DOHH2 (cell line): ENCODE measurements around the gene VASH1.

ENCODE experiments used
- EZH2phosphoT487 ChIP-seq: fragments of 200-600 bp; sonication (generic); IDR thresholded peaks from 2 replicates; pipeline ENCODE4 v1.6.1; 2017; ENCODE audit warnings: borderline replicate concordance, mild to moderate bottlenecking, antibody characterized with exemption, low read length, moderate library complexity, mixed read lengths
- TF ChIP-seq, protein P1 (sequence below): fragments of 200-600 bp; sonication (generic); IDR thresholded peaks from one replicate; pipeline ENCODE4 v1.5.1; 2014; ENCODE audit warnings: antibody characterized with exemption, mild to moderate bottlenecking, low read depth, low read length; ENCODE audit not compliant: poor library complexity, severe bottlenecking

DNA sequence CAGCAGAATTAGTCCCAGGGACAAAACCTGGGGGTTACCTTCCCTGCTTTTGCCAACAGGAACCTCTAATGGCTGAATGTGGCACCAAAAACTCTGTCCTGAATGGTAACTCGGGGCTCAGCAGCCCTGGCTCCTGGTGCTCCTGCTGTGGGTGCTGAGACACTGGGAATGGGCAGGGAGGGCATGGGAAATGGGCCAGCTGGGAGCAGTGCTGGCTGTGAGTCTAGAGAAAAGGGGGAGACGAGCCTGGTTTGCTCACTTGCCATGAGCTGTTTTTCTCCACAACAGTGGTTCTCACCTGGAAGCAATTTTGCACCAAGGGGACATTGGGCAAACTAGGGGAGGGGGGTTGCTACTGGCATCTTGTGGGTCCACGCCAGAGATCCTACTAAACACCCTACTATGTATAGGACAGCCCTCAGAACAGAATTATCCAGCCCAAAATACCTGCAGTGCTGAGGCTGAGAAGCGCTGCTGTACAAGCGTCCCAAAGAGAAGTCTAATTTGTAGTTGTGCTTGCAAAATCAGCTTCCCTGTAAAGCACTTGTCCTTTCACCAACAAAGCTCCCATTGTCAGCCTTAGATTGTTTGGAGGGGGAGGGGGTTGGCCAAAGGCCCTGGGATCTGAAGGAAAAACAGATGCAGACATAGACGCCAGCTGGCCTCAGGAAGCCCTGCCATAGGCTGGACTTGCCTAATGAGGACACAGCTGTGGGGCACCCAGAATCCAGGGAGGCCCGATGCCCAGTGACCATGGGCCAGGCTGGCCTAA lies 68.6 kb downstream of the VASH1 start:
- TF ChIP-seq, protein P1, sequence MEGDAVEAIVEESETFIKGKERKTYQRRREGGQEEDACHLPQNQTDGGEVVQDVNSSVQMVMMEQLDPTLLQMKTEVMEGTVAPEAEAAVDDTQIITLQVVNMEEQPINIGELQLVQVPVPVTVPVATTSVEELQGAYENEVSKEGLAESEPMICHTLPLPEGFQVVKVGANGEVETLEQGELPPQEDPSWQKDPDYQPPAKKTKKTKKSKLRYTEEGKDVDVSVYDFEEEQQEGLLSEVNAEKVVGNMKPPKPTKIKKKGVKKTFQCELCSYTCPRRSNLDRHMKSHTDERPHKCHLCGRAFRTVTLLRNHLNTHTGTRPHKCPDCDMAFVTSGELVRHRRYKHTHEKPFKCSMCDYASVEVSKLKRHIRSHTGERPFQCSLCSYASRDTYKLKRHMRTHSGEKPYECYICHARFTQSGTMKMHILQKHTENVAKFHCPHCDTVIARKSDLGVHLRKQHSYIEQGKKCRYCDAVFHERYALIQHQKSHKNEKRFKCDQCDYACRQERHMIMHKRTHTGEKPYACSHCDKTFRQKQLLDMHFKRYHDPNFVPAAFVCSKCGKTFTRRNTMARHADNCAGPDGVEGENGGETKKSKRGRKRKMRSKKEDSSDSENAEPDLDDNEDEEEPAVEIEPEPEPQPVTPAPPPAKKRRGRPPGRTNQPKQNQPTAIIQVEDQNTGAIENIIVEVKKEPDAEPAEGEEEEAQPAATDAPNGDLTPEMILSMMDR, result no peak
- TF ChIP-seq EZH2phosphoT487, result no peak
